22Rv1 (cell line): ENCODE measurements around the gene EIF4E1B.

ENCODE experiments used
- ZFX ChIP-seq: fragments of 450-650 bp; IDR thresholded peaks from 2 replicates; pipeline ENCODE4 v1.6.1; 2017; ENCODE audit warnings: antibody characterized with exemption, borderline replicate concordance
- TF ChIP-seq, protein P1 (sequence below): fragments of 450-650 bp; IDR thresholded peaks from 2 replicates; pipeline ENCODE4 v1.5.1; 2017; ENCODE audit warnings: mild to moderate bottlenecking

DNA sequence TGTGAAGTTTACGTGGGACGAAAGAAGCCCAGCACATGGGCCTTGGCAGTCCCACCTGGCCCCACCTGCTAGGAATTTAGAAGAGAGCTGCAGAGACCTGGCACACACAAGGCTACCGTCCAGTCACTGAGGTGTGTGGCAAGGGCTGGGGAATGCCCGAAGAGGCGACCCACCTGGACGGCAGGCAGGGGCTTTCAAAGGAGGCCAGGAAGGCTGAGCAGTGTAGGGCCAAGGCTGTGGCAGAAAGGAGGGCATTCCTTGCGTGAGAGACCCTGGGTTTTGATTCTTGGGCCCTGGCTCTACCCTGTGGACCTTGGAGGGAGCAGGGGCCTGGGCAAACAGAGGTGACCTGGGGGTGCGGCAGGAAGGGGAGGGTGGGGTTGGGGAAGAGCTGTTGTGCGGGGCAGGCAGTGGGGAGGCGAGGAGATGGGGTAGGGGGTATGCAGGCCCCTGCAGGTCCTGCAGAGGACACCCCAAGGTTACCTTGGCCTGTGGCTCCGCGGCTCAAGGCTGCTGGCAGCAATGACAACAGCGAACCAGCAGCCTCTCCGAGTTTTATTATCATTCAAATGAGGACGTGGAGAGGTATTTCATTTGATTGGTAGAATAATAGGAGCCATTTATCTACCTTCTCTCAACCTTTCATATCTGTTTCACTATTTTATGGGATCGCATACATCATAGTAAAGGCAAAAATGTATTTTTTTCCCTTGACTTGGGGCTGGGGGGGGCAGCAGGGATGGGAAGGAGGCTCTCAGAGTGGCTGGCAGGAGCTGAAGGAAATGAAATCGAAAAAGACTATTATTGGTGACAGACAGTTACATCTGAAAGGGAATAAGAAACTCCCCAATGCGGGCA lies 41.6 kb downstream of the EIF4E1B start:
- TF ChIP-seq, protein P1, sequence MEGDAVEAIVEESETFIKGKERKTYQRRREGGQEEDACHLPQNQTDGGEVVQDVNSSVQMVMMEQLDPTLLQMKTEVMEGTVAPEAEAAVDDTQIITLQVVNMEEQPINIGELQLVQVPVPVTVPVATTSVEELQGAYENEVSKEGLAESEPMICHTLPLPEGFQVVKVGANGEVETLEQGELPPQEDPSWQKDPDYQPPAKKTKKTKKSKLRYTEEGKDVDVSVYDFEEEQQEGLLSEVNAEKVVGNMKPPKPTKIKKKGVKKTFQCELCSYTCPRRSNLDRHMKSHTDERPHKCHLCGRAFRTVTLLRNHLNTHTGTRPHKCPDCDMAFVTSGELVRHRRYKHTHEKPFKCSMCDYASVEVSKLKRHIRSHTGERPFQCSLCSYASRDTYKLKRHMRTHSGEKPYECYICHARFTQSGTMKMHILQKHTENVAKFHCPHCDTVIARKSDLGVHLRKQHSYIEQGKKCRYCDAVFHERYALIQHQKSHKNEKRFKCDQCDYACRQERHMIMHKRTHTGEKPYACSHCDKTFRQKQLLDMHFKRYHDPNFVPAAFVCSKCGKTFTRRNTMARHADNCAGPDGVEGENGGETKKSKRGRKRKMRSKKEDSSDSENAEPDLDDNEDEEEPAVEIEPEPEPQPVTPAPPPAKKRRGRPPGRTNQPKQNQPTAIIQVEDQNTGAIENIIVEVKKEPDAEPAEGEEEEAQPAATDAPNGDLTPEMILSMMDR: no peak
- no peak for TF ChIP-seq ZFX
